HG03097 (cell line): ENCODE results near the gene CLHC1.

Experiments
- ATAC-seq: cut with Tn5 transposase; IDR thresholded peaks from one replicate; pipeline ENCODE4 v1.9.1; 2021; ENCODE audit not compliant: unreplicated experiment, low FRiP score

CLHC1 gene

GRCh38 chr2:55169915-55170314 lies 62.2 kb downstream of the CLHC1 start:
- no peak for ATAC-seq

- ATAC-seq: no peak
Measured at GRCh38 chr2:55169359-55169758, 62.7 kb downstream of the CLHC1 start.

- no peak for ATAC-seq
Measured at GRCh38 chr2:55168221-55169154, 63.6 kb downstream of the CLHC1 start.

GRCh38 chr2:55165626-55166025 lies 66.5 kb downstream of the CLHC1 start:
- ATAC-seq: no peak

GRCh38 chr2:55164534-55165480 lies 67.3 kb downstream of the CLHC1 start:
- no peak for ATAC-seq

- ATAC-seq: no peak
Measured at GRCh38 chr2:55163941-55164390, 68.1 kb downstream of the CLHC1 start.

GRCh38 chr2:55163274-55163721 lies 68.8 kb downstream of the CLHC1 start:
- no peak for ATAC-seq

GRCh38 chr2:55162284-55163006 lies 69.6 kb downstream of the CLHC1 start:
- no peak for ATAC-seq

- ATAC-seq: no peak
Measured at GRCh38 chr2:55161295-55162210, 70.5 kb downstream of the CLHC1 start.

GRCh38 chr2:55160422-55160821 lies 71.7 kb downstream of the CLHC1 start:
- ATAC-seq: no peak

- no peak for ATAC-seq
Measured at GRCh38 chr2:55159752-55160151, 72.3 kb downstream of the CLHC1 start.

GRCh38 chr2:55159037-55159651 lies 72.9 kb downstream of the CLHC1 start:
- ATAC-seq: peak; percentile 69

- no peak for ATAC-seq
Measured at GRCh38 chr2:55158111-55158814, 73.8 kb downstream of the CLHC1 start.

GRCh38 chr2:55157474-55157884 lies 74.6 kb downstream of the CLHC1 start:
- ATAC-seq: no peak

GRCh38 chr2:55156984-55157383 lies 75.1 kb downstream of the CLHC1 start:
- no peak for ATAC-seq

GRCh38 chr2:55156326-55156725 lies 75.8 kb downstream of the CLHC1 start:
- ATAC-seq: no peak

- no peak for ATAC-seq
Measured at GRCh38 chr2:55155764-55156281, 76.3 kb downstream of the CLHC1 start.

- ATAC-seq: no peak
Measured at GRCh38 chr2:55155206-55155605, 76.9 kb downstream of the CLHC1 start.
